Stimulated activated CD8-positive, alpha-beta memory T cell treated with anti-CD3 and anti-CD28 coated beads, Interleukin-2, amount 100 ng/mL, for 48 hours (primary cell): Measurements from ENCODE around the gene CLEC18C.
"Not testable (repeated sequence)": the region's sequence is repeated elsewhere in the genome, so short reads cannot be mapped to it uniquely, and the experiment has no call there.

ENCODE experiments used
- DNase-seq, 2 donors: peaks; one replicate each; pipeline ENCODE4 v3.0.0-alpha.2; 2020; ENCODE audit warnings: low read depth in 2 of 2

CLEC18C gene

GRCh38 chr16:70159355-70160348 is 13.9 kb upstream of the CLEC18C start:
- DNase-seq, result no peak

GRCh38 chr16:70160388-70160787 is 13.2 kb upstream of the CLEC18C start:
- no peak for DNase-seq

- no peak for DNase-seq
These were observed 12.8 kb upstream of the CLEC18C start for GRCh38 chr16:70160821-70161220.

GRCh38 chr16:70161350-70161749 is 12.2 kb upstream of the CLEC18C start:
- DNase-seq, result no peak

GRCh38 chr16:70162041-70162451 is 11.5 kb upstream of the CLEC18C start:
- no peak for DNase-seq

- DNase-seq, result no peak
These were observed 10.0 kb upstream of the CLEC18C start for GRCh38 chr16:70163596-70163995.

- DNase-seq, result not testable (repeated sequence)
These were observed 6.9 kb upstream of the CLEC18C start for GRCh38 chr16:70166688-70167087.

- not testable (repeated sequence) for DNase-seq
These were observed 329 bp downstream of the CLEC18C start for GRCh38 chr16:70173916-70174315.

- DNase-seq, result not testable (repeated sequence)
These were observed 873 bp downstream of the CLEC18C start for GRCh38 chr16:70174387-70174932.

GRCh38 chr16:70187858-70188607 is 14.4 kb downstream of the CLEC18C start:
- not testable (repeated sequence) for DNase-seq

GRCh38 chr16:70188608-70188915 is 15.0 kb downstream of the CLEC18C start:
- not testable (repeated sequence) for DNase-seq

- not testable (repeated sequence) for DNase-seq
These were observed 17.0 kb downstream of the CLEC18C start for GRCh38 chr16:70190574-70190973.

- DNase-seq, result not testable (repeated sequence)
These were observed 23.2 kb downstream of the CLEC18C start for GRCh38 chr16:70196683-70197300.

- DNase-seq, result not testable (repeated sequence)
These were observed 24.0 kb downstream of the CLEC18C start for GRCh38 chr16:70197611-70198010.

- not testable (repeated sequence) for DNase-seq
These were observed 24.6 kb downstream of the CLEC18C start for GRCh38 chr16:70198230-70198629.

- DNase-seq, result not testable (repeated sequence)
These were observed 25.1 kb downstream of the CLEC18C start for GRCh38 chr16:70198666-70199065.

- DNase-seq, result not testable (repeated sequence)
These were observed 25.6 kb downstream of the CLEC18C start for GRCh38 chr16:70199170-70199569.

- DNase-seq, result not testable (repeated sequence)
These were observed 26.5 kb downstream of the CLEC18C start for GRCh38 chr16:70200063-70200462.

GRCh38 chr16:70203508-70203907 is 29.9 kb downstream of the CLEC18C start:
- not testable (repeated sequence) for DNase-seq

GRCh38 chr16:70204010-70204409 is 30.4 kb downstream of the CLEC18C start:
- DNase-seq, result not testable (repeated sequence)

- not testable (repeated sequence) for DNase-seq
These were observed 31.2 kb downstream of the CLEC18C start for GRCh38 chr16:70204668-70205405.
